HG03097 (cell line): ENCODE results near the gene MDGA2.
"Not testable (repeated sequence)": the region's sequence is repeated elsewhere in the genome, so short reads cannot be mapped to it uniquely, and the experiment has no call there.

Experiments used
- ATAC-seq: cut with Tn5 transposase; IDR thresholded peaks from one replicate; pipeline ENCODE4 v1.9.1; 2021; ENCODE audit not compliant: unreplicated experiment, low FRiP score

Gene MDGA2

GRCh38 chr14:47626151-47627035, 49.0 kb downstream of the MDGA2 start:
- ATAC-seq = no peak

GRCh38 chr14:47624126-47624525, 51.3 kb downstream of the MDGA2 start:
- ATAC-seq = not testable (repeated sequence)

DNA sequence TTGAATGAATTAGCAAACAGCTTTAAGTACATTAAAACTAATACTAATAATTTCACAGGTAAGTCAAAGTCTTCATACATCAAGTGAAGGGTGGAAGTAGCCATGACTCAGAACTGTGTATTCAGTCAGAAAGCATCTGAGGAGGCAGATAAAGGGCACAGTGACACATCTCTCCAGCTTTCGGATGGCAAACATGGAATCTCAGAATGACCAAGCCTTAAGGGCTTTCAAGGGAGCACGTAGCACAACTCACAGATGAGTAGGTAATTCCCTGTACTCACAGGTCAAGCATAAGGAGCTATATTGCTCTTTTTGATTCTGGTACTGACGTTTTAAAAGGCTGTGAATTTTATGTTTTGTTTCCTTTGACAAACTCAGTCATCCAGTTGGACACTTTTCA, 56.0 kb downstream of the MDGA2 start:
- no peak for ATAC-seq

- no peak for ATAC-seq
Measured at GRCh38 chr14:47606566-47606965, 68.8 kb downstream of the MDGA2 start.

- no peak for ATAC-seq
Measured at GRCh38 chr14:47596860-47597259, 78.5 kb downstream of the MDGA2 start.

DNA sequence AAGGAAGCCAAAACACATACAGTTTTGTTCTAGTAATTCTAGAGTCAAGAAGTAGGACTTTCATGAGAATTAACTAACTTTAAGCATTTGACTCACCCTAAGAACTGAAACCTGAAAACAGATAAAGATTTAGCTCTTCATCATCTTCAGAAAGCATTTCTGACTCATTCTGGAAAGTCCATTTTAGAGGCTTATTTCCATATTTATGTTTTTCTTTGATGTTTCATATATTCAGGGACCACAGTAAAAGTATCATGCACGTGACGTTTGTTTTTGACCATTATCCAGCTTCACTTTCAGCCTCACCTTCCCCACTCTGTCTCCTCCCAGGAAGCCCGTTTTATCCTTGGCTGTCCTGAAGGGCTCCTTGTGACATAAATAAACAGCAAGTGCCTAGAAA, 79.2 kb downstream of the MDGA2 start:
- ATAC-seq = peak; percentile 79

- no peak for ATAC-seq
Measured at GRCh38 chr14:47595552-47595951, 79.9 kb downstream of the MDGA2 start.

DNA sequence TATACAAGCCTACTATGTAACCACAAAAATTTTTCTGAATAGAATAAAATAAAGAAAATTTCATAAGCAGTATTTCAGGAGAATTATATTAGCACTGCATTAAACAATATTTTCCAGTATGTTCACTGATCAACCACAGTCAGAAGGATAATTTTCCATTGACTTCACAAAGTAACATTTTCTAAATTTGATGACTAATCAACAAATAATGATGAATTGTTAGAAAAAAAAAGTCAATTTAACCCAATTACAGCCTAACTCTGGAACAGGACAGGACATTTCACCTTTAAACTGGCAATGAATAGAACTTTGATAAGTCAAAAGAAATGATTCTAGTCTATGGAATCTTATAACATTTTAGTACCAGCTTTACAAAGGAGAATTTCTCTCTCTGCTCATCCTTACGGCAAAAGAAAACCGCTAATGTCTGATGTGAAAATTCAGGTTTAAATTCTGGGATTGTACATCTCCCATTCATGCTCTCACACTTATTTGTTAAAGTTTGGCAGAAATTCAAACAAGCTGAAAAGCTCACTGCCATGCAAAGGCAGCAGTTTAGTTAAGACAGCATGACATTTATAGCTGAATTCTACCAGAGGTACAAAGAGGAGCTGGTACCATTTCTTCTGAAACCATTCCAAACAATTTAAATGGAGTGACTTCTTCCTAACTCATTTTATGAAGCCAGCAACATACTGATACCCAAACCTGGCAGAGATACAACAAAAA, 84.5 kb downstream of the MDGA2 start:
- no peak for ATAC-seq

DNA sequence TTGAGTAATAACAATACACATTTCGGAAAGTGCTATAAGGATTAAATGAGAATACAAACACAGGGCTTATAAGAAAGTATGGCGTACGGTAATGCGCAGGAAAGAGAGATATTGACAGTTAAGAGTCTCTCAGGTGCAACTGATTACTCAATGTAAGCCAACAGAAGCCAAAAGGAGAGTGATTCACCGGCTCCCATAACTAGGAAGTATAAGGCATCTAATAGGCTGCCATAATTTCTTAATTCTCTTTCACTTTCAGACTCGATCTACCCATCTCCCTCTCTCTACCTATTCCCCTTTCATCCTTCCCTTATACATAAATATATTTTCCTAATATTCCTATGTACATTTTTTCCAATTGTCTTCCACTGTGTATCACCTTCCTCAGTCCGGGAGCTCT, 90.0 kb downstream of the MDGA2 start:
- no peak for ATAC-seq

GRCh38 chr14:47567273-47567672, 108.1 kb downstream of the MDGA2 start:
- ATAC-seq = no peak

GRCh38 chr14:47557894-47558293, 117.5 kb downstream of the MDGA2 start:
- ATAC-seq = no peak

DNA sequence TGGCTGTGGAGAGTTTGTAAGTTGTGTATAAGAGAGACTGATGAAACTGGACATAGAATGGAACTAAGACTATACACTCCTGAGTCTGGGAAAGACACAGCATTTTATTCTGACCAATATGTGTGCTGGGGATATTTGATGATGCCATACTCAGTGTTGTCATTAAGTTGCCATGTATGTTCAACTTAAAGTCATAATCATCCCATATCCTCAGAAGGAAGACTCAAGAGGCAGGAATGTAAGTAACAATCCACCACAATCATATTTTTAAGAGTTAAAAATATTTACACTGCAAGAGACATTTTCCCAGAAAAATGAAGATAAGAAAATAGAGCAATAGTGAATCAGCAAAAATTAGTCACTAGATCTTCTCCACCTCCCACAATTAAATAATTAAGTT, 120.1 kb downstream of the MDGA2 start:
- ATAC-seq = no peak

- ATAC-seq = no peak
Measured at GRCh38 chr14:47549886-47550285, 125.5 kb downstream of the MDGA2 start.

- ATAC-seq = no peak
Measured at GRCh38 chr14:47543459-47543858, 131.9 kb downstream of the MDGA2 start.

DNA sequence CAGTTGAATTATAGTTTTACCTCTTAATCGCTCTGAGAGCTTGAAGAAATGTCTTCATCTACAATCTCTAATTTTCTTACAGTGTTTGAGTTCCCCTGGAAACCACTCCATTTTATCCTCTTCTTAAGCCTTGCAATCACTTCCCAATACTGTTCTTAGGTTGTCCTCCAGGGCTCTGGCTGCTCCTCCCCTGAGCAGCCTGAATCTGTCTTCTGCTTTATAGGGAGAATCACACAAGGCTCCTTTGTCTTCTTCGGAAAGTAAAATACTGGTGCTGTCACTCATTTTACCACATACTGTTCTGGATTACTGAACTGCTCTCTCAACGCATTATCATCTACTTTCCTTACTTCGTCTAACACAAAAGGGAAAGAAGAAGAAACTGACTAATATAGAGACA, 133.7 kb downstream of the MDGA2 start:
- ATAC-seq = no peak

GRCh38 chr14:47539031-47539461, 136.4 kb downstream of the MDGA2 start:
- no peak for ATAC-seq

GRCh38 chr14:47536341-47536740, 139.1 kb downstream of the MDGA2 start:
- no peak for ATAC-seq

GRCh38 chr14:47526591-47527244, 148.7 kb downstream of the MDGA2 start:
- ATAC-seq = no peak

DNA sequence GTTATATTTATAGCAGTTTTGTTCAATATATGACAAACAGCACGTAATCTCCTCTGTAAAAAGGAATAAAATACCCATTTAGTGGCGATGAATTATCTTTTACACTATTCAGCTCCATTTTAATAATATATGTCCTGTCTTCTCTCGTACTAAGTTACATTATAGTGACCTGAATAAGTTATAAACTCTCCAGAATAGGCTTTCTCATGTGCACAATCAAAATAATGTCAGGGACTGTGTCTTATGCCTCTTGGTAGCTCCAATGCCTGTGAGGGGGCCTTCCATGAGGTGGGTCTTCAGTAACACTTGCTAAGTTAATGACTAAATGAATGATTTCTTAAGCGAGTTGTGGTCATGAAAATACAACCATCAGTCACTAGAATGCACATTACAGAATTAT, 150.9 kb downstream of the MDGA2 start:
- no peak for ATAC-seq

GRCh38 chr14:47520382-47520781, 155.0 kb downstream of the MDGA2 start:
- ATAC-seq = no peak

DNA sequence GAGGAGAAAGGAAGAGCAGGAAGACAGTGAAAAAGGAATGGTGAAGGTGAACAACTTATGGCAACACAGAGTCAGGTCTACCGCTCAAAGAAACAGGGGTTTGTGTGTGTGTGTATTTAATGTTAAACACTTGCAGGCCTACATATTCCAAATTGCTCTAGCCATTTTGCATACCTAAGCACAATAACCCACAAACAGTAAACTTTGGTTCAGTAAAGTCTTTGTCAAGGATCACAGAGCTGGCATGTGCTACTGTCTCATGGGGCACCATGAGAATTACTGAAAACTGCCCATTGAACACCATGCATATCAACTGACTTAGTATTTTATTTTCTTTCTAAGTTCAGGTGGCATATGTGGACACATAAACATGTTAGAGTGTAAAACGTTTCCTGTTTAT, 163.6 kb downstream of the MDGA2 start:
- no peak for ATAC-seq
